HG02938 (cell line): ENCODE data around the gene ARHGEF12.

Source experiments
- ATAC-seq: cut with Tn5 transposase; IDR thresholded peaks from one replicate; pipeline ENCODE4 v1.9.1; 2021; ENCODE audit warnings: mild to moderate bottlenecking, moderate library complexity; ENCODE audit not compliant: unreplicated experiment

The ARHGEF12 gene

DNA sequence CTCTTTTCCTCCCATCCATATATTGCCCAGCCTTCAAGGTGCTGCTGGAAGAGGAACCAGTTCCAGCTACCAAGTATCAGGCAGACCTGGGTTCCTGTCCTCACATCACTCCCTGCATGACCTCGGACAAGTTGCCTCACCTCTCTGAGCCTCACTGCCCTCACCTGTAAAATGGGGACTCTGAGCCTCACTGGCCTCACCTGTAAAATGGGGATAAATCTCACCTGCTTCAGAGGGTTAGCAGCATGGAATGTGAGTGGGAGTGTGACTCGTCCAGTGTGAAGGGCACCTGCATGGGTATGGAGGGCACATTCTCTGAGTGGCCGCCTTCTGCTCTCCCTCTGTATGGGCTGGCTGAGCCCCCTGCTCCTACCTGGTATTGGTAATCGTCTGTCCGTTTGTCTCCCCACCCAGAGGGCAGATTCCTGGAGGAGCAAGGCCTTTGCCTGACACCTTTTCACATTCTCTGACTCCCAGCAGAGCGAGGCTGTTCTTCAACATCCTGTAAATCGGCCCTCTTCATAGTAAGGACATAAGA is 179.0 kb downstream of the ARHGEF12 start:
- ATAC-seq, result no peak

DNA sequence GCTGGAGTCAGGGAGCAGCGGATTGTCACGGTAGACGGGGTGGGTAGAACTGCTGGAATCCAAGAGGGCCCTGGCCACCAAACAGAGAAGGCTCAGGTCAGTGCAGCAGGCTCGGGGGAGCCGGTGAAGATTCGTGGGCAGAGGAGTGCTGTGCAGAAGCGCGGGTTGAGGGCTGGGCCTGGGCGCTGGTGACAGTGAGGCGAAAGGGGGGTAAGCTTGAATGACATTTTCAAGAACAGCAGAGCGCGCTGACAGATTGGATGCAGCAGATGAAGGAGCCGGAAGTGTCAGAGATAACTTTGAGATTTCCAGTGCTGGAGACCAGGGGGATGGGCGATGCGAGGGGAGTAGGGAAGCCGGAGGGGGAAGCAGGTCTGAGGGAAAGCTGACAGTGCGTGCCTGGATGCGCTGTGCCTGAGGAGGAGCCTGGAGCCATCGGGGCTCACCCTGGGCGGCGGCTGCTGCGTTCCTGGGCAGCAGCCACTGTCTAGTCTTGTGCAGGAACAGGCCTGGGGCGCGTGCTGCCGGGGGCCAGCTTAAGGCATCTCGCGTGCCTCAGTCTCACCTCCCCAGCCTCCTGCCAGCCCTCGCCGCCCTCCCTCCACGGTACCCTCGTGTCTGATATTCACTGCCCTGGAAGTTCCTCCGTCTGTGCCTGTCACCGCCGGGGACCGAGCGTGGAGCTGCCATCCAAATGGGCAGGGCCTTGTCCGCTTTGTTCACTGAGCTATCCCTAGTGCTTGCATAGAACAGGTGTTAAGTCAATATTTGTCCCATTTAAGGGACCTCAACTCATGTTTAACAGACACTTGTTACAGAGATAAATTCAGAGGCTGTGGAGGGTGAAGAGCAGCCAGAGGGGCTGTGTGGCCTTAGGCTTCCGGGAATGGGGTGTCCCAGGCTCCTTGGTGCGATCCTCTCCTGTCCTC is 180.5 kb downstream of the ARHGEF12 start:
- no peak for ATAC-seq

DNA sequence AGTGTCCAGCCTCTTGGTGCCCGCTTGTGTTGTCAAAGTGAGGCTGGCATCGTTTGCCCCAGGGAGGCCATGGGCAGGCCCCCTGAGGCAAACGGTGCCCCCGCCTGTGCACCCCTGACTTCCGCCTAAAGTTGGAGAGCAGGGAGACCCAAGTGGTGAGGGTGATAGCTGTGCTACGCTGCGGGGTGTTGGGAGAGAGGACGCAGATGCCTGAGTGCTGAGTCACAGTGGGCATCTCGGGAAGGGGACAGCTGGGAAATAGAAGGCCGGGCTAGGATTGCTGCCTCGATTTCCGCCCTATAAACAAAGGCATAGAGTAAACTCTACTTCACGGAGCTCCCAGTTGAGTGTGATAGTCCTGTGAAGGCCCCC is 181.2 kb downstream of the ARHGEF12 start:
- no peak for ATAC-seq

DNA sequence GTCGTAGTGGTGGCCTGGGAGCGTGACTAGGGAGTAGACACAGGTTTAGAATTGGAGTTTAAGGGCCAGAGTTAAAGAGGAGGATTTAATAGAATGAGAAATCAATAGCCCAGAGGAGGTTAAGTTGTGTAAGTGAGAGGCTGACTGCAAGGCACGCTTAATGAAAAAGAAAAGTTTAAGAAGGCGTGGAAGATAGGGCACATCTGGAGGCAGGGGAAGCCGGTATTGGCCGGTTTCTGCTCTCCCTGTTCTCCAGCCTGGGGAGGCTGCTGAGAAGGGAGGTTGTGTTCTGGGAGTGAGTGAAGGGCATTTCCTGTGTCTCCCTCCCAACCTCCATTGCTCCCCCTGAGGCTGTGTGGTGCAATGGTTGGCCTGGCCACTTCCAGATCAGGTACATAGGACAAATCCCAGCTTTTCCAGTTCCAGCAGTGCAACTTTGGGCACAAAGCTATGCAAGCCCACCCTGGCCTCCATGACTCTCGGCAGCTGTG is 181.6 kb downstream of the ARHGEF12 start:
- no peak for ATAC-seq

DNA sequence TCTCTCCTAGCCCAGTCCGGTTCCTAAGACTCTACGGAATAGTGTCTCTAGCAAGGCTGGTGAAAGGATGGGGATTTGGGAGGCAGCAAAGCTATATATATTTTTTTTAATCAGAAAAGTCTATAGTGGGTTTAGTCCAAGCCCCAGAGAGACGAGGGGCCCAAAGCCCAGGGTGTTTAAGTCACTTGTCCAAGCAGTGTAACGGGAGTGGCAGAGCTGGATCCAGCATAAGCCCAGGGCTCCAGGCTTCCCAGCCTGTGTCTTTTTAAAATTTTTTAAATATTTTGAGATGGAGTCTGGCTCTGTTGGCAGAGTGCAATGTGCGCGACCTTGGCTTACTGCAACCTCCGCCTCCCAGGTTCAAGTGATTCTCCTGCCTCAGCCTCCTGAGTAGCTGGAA is 182.1 kb downstream of the ARHGEF12 start:
- ATAC-seq, result no peak

DNA sequence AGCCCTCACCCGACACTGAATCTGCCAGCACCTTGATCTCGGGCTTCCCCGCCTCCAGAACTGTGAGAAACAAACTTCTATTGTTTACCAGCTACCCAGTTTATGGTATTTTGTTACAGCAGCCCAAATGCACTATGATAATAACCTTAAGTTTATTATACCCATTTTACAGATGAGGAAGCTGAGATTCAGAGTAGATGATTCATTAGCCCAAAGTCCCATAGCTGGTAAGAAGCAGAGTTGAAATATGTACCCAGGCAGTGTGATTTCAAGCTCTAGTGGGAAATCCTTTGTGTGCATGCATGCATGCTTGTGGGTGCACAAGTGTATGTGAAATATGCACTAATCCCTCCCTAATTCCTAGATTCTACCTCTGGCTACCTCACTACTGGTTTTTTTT is 183.3 kb downstream of the ARHGEF12 start:
- no peak for ATAC-seq

DNA sequence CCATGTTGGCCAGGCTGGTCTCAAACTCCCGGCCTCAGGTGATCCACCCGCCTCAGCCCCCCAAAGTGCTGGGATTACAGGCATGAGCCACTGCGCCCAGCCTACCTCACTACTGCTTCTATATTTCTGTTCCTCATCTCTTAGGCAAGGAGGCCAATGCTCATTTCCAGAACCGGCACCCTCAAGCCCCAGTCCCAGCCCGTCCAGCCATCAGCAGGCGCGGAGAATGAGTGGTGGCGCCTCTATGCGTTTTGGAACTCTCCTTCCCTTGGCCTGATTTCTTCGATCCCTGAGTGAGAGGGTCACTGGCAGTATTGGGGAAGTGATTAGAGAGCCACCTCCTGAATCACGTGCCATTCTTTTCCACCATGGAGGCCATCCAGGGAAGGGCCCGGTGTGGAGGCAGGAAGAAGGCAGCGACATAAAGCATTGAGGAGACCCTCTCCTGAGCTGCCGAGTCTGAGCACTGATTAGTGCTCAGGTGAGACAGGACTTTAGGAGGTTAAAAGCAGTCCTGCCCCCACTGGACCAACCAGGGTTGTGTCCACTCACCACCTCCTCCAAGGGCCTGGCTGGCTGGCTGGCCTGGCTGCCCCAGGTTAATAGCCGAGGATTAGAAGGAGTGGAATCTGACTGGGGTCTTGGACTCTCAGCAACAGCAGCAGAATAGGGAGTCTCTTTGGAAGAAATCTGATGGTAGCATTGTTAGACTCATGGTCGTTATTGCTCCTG is 184.0 kb downstream of the ARHGEF12 start:
- no peak for ATAC-seq

DNA sequence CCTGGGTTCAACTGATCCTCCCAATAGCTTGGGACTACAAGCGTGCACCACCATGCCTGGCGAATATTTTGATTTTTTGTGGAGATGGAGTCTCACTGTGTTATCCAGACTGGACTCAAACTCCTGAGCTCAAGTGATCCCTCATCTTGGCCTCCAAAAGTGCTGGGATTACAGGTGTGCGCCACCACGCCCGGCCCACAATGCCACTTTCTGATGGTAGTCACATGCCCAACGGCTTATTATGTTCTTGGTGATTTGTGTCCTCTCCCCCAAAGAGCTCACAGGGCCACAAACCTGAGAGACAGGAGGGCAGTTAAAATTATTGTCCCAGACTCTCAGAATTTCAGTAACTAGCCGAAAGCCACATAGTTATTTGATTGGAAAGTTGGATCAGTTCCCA is 185.0 kb downstream of the ARHGEF12 start:
- no peak for ATAC-seq

DNA sequence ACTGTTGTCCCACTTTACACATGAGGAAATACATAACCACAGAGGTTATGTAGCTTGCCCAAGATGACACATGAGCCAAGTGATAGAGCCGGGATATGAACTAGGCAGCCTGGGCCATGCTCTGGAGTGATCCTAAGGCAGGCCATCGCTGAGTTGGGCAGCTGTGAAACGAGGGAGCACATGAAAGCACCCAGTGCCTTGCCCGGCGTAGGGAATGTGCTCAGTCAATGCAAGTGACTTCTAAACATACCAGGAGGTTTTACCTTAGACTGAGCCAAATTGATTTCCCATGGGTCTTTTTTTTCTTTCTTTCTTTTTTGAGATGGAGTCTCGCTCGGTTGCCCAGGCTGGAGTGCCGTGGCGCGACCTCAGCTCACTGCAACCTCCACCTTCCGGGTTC is 185.8 kb downstream of the ARHGEF12 start:
- no peak for ATAC-seq

DNA sequence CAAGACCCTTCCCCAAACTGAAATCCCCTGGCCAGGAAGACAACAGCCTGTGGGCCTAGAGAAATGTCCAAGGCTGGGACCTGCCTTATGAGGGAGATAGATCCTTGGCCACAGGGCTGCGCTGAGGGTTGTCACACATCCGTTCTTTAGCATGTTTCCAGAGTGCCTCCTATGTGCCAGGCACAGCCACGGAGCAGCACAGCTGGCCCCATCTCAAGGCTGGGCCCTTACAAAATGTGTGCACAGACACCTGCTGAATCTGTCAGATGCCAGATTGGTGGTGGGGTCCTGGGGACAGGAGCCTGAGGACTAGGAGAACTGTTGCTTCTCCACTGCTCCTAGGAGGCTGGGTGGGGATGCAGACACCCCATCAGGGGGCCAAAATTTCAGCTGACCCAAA is 186.5 kb downstream of the ARHGEF12 start:
- no peak for ATAC-seq

DNA sequence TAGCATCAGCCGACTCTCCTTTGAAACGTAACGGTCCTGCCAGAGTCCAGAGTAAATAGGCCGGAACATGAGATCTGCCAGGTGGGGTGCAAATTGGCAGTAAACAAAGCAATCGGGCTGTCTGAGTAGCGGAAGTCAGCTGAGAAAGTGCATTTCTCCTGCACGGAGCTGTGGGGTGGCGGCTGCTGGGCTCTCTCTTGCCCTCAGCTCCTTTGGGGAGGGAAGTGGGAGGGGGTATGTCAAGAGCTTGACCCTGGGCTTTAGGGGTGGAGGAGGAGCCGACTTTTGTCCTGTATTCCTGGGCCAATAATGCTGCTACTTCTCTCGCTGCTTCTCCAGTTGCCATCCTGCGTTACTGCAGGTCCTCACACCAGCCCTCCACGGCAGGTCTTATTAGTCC is 187.0 kb downstream of the ARHGEF12 start:
- ATAC-seq, result no peak

DNA sequence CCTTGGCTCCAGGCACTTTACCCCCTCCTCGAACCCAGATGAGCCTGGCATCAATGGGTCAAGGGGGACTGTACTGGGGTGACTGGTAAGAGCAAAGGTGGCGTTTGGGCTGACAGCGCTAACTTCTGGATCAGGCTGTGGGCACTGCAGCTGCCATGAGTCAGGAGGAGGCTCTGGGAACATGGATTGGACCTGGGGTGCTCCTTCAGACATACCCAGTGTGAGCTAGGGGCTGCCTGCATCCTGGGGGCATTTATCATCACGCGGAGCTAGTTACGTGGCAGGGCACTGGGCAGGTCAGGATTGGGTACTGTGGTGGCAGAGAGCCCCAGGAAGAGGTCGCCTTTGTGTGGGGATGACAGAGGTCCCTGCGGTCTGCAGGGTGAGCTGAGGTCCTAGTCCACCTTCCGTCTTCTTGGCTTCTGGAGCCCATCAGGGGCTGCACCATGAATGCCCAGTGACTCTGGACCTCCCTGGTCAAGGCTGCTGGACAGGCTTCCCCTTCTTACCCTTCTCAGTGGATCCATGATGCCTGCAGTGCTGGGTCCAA is 188.4 kb downstream of the ARHGEF12 start:
- no peak for ATAC-seq

DNA sequence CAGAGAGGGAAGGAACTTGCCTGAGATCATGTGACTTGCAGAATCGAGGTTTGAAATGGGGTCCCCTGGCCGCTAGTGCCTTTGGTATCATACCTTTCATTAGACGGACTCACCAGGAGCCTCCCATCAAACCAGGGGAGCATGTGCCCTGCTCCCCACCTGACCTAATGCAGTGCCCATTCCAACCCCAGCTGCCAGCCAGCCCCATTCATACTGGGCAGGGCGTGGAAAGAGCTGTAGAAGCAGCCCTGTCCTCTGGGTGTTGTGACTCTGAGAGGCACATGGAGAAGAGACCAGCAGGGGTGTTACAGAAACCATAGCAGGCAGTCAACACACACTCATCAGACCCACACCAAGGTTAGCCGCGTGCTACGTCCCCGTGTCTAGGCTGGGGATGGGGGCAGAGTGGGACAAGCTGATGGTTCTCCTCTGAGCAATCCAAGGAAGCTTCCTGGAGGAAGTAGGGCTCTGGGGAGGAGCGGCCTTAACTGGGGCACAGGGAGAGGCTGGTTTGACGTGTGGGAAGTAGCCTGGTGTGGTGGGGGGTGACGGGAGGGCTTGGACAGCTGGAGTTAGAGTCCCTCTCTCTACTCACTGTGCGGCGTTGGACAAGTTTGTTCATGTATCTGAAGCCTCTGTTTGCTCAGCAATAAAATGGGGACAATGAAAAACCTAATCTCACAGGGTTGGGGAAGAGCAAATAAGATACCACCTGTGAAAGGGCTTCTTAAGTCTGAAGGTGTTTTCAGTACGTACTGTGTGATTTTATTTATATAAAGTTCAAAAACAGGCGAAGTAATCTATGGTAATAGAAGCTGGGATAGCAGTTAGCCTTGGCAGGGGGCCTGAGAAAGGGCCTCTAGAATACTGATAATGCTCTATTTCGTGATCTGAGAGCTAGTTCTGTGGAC is 189.3 kb downstream of the ARHGEF12 start:
- ATAC-seq, result no peak

DNA sequence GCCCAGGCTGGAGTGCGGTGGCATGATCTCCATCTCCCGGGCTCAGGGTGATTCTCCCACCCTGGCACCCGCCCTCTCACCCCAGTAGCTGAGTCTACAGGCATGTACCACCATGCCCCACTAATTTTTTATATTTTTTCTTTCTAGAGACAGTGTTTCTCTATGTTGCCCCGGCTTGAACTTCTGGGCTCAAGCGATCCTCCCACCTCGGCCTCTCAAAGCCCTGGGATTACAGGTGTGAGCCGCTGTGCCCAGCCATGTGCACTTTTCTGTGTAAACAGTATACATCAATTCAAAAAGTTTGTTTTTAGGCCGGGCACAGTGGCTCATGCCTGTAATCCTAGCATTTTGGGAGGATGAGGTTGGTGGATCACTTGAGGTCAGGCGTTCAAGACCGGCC is 190.0 kb downstream of the ARHGEF12 start:
- no peak for ATAC-seq

DNA sequence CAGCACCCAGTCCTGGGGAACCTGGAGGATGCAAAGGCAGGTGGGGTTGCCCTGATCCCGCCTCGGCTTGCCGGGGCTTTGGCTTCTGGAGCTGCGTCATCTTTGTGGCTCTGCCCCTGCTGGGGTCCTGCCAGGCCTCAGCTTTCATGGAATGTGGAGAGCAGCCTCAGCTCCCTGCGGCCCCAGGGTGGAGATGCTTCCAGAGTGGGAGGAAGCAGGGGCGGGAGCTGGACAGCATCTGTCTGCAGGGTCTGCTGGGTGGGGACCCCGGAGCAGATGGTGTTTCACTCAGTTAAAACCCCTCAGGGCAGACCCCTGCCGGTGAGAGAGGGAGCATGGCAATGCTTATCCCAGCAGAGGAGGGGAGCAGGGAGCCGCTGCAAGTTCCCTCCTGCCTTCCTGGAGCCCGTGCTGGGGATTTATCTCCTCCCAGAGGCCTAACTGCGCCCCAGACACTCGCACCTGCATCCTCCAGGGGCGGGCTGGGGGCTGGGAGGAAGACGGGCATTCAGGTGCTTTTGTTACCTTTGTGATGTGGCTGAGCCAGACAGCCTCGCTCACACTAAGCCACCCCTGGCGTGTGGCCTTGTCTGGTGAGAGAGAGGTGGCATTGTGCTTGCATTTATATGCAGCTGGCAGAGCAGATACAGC is 191.0 kb downstream of the ARHGEF12 start:
- no peak for ATAC-seq

DNA sequence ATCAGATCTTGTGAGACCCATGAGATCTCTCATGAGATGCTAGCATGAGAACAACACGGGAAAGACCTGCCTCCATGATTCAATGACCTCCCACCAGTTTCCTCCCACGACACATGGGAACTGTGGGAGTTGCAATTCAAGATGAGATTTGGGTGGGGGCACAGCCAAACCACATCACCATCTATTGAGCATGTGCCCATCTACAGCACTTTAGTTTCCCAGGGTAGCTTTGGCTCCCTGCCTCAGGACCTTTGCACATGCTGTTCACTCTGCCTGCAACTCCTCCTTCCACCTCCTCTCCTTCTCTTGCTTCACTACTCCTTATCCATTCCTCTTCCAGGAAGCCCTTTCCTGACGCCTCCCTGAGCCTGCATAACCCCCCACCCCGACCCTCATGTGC is 192.5 kb downstream of the ARHGEF12 start:
- ATAC-seq, result no peak

DNA sequence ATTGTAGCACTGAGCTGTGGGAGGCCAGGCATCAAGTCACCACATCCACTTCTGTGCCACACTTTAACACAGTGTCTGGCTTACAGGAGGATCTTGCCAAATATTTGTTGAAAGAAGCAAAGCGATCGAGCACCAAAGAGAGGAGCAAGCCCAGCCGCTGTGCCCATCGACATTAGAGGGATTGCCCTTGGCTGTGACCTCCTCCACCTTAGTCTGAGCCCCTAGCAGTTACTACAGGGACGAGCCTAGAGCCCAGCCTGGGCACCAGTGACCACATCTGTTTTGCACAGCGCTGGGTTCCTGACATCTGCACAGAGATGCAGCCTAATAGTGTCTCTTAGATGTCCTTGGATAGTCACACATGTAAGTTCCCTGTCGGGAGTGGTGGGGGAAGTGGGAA is 193.0 kb downstream of the ARHGEF12 start:
- ATAC-seq, result no peak

DNA sequence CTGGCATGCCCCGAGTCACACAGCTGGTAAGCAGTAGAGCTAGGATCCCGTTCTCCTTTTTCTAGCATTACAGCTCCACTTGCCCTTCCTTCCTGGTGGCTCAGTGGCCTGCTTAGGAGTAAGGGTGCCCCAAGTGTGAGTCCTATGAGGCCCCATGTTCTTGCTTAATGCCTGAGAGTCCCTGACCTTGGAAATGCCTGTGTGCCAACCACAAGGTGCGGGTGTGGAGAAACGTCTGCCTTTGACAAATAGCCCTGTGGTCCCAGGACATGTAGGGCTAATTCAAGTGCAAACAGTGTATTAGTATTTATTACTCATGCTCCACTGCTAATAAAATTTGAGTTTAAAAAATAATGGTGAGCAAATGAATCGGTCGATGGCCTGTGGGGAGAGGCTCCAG is 193.7 kb downstream of the ARHGEF12 start:
- ATAC-seq, result no peak

DNA sequence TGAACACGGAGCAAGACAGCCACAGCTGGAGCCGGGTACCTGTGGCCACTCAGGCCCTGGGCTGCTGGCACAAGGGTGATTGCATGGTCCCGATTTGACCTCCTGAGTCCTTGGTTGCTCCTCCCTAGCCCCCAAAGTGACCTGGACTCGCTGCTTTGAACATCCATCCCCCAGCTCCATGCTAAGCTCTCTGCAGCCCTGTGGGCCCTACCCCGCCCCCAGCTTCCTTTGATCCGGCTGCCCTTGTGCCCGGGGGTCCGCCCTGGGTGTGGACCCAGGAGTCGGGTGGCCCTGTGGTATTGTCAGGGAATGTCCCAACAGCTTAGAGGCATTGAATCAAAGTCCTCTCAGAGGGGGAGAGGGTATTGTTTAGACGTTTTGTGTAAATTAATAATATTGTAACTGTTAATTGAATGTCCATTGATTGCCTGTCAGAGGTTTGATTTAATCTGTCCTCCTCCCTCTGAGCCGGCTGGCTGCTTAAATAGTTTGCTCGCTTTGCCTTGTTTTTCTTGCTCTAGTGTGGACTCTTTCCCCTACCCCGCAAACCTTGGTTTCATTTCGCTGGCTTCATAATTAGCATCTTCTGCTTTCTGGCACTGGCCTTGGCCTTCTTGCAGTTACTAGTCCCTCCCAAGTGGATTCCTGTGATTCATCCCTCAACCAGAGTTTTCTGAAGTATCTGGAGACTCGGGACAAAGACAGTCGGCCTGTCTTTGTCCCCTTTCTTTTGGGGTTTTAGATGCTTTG is 196.0 kb downstream of the ARHGEF12 start:
- ATAC-seq, result no peak
